SK-N-SH (cell line): ENCODE data around the gene TLE1. TPM values are rescaled to one million over a fixed set of nuclear protein-coding genes. Genes with fewer than 3 reads are reported as not detected.

Experiments
- CTCF ChIA-PET: fragments of 300-600, 350-600 bp; formaldehyde crosslinking; extraction: SDS; loops from one replicate; lab custom pipeline; 2021; lab: Yijun Ruan, JAX
- POLR2A ChIA-PET: fragments of 350-600 bp; sonication (Branson Sonifier 250); formaldehyde crosslinking; extraction: SDS; loops from one replicate; lab custom pipeline; 2020; ENCODE audit warnings: antibody characterized with exemption, inconsistent platforms; lab: Yijun Ruan, JAX
- DNase-seq: peaks from one replicate; pipeline ENCODE4 v3.0.0; 2012
- H2AFZ ChIP-seq: fragments of 200-600 bp; sonication (generic); 2 replicates; pipeline ENCODE4 v1.8.1; 2016; ENCODE audit warnings: antibody characterized with exemption, mild to moderate bottlenecking, low read depth
- H3F3A ChIP-seq: fragments of 200-600 bp; sonication (generic); replicated peaks from 2 replicates; pipeline ENCODE3; 2016; ENCODE audit warnings: antibody characterized with exemption, mild to moderate bottlenecking; ENCODE audit not compliant: insufficient read depth
- H3K27ac ChIP-seq, 2 experiments: fragments of 200-500 bp in 1 of 2; fragments of 200-600 bp in 1 of 2; sonication (Bioruptor generic) in 1 of 2; sonication (generic), shearing (Covaris generic) in 1 of 2; 2 replicates each; pipeline versions ENCODE4 v1.5.1 to v1.6.1; 2014 to 2016; ENCODE audit warnings: low read depth in 2 of 2, inconsistent platforms in 1 of 2, low read length in 1 of 2, mild to moderate bottlenecking in 1 of 2, mixed read lengths in 1 of 2
- H3K27me3 ChIP-seq: fragments of 200-600 bp; sonication (generic), shearing (Covaris generic); 2 replicates; pipeline ENCODE4 v1.6.1; 2016; ENCODE audit warnings: mixed run types; ENCODE audit not compliant: insufficient read depth
- H3K36me3 ChIP-seq, 2 experiments: fragments of 200-500 bp in 1 of 2; fragments of 200-600 bp in 1 of 2; sonication (Bioruptor generic) in 1 of 2; sonication (generic) in 1 of 2; replicated peaks in 1 of 2; 2 replicates each; pipeline versions ENCODE3 to v1.5.1; 2014 to 2016; ENCODE audit warnings: low read length in 1 of 2, mild to moderate bottlenecking in 1 of 2; ENCODE audit not compliant: insufficient read depth in 2 of 2, control insufficient read depth in 1 of 2
- H3K4me1 ChIP-seq, 2 experiments: fragments of 200-500 bp in 1 of 2; fragments of 200-600 bp in 1 of 2; sonication (Bioruptor generic) in 1 of 2; sonication (generic), shearing (Covaris generic) in 1 of 2; 2 replicates each; pipeline versions ENCODE4 v1.5.1 to v1.6.1; 2014 to 2016; ENCODE audit warnings: low read depth in 1 of 2, low read length in 1 of 2, mixed run types in 1 of 2; ENCODE audit not compliant: insufficient read depth in 2 of 2, control insufficient read depth in 1 of 2
- H3K4me2 ChIP-seq: fragments of 200-600 bp; sonication (generic), shearing (Covaris generic); 2 replicates; pipeline ENCODE4 v1.6.1; 2017; ENCODE audit warnings: mixed run types
- H3K4me3 ChIP-seq, 2 experiments: fragments of 200-500 bp in 1 of 2; fragments of 200-600 bp in 1 of 2; sonication (Bioruptor generic) in 1 of 2; sonication (generic), shearing (Covaris generic) in 1 of 2; 2 replicates each; pipeline versions ENCODE4 v1.5.1 to v1.8.1; 2014 to 2016; ENCODE audit warnings: low read depth in 2 of 2, inconsistent platforms in 1 of 2, low read length in 1 of 2, mild to moderate bottlenecking in 1 of 2, mixed read lengths in 1 of 2, moderate library complexity in 1 of 2
- H3K79me2 ChIP-seq: fragments of 200-600 bp; sonication (generic); 2 replicates; pipeline ENCODE4 v1.8.1; 2017; ENCODE audit warnings: mild to moderate bottlenecking; ENCODE audit not compliant: insufficient read depth
- H3K9ac ChIP-seq: fragments of 200-600 bp; sonication (generic); 2 replicates; pipeline ENCODE4 v1.6.1; 2017; ENCODE audit warnings: mixed run types
- H3K9me2 ChIP-seq: fragments of 200-600 bp; sonication (generic); 2 replicates; pipeline ENCODE4 v1.6.1; 2017; ENCODE audit warnings: mixed run types
- H3K9me3 ChIP-seq: fragments of 200-600 bp; sonication (generic); 2 replicates; pipeline ENCODE4 v1.6.1; 2017; ENCODE audit warnings: mixed run types, mild to moderate bottlenecking, moderate library complexity
- H4K20me1 ChIP-seq: fragments of 200-600 bp; sonication (generic); 2 replicates; pipeline ENCODE4 v1.6.1; 2017; ENCODE audit warnings: mild to moderate bottlenecking, mixed run types; ENCODE audit not compliant: insufficient read depth
- CHD2 ChIP-seq: fragments of 150-350 bp; IDR thresholded peaks from 2 replicates; pipeline ENCODE4 v1.6.1; 2018; ENCODE audit warnings: low read length; ENCODE audit not compliant: partially characterized antibody
- EZH2phosphoT487 ChIP-seq: fragments of 200-600 bp; sonication (generic); IDR thresholded peaks from 2 replicates; pipeline ENCODE4 v1.6.1; 2017; ENCODE audit warnings: low read depth, mixed run types, mild to moderate bottlenecking, antibody characterized with exemption, moderate library complexity, borderline replicate concordance
- FOSL2 ChIP-seq: IDR thresholded peaks from 2 replicates; pipeline ENCODE4 v1.4.0; 2012; ENCODE audit warnings: low read depth, mild to moderate bottlenecking, moderate library complexity, borderline replicate concordance
- FOXM1 ChIP-seq: IDR thresholded peaks from 2 replicates; pipeline ENCODE4 v1.4.0; 2012; ENCODE audit warnings: low read depth, mild to moderate bottlenecking
- IRF3 ChIP-seq: fragments of 150-350 bp; IDR thresholded peaks from 2 replicates; pipeline ENCODE4 v1.6.1; 2016; ENCODE audit warnings: mild to moderate bottlenecking, low read depth, low read length
- JUND ChIP-seq: IDR thresholded peaks from 2 replicates; pipeline ENCODE4 v1.4.0; 2012
- RFX5 ChIP-seq: IDR thresholded peaks from 2 replicates; pipeline ENCODE4 v1.6.1; 2012; ENCODE audit warnings: mild to moderate bottlenecking, improper control_type of control experiment, low read length
- SMC3 ChIP-seq: IDR thresholded peaks from 2 replicates; pipeline ENCODE4 v1.6.1; 2012; ENCODE audit warnings: low read depth, low read length, improper control_type of control experiment
- TEAD4 ChIP-seq: IDR thresholded peaks from 2 replicates; pipeline ENCODE4 v1.4.0; 2012; ENCODE audit warnings: mild to moderate bottlenecking, borderline replicate concordance; ENCODE audit not compliant: insufficient read depth
- USF1 ChIP-seq: IDR thresholded peaks from 2 replicates; pipeline ENCODE4 v1.4.0; 2012; ENCODE audit warnings: low read depth, borderline replicate concordance
- USF2 ChIP-seq: fragments of 150-350 bp; IDR thresholded peaks from 2 replicates; pipeline ENCODE4 v1.6.1; 2017; ENCODE audit warnings: antibody characterized with exemption, low read length, low read depth, borderline replicate concordance
- YY1 ChIP-seq: IDR thresholded peaks from 2 replicates; pipeline ENCODE4 v1.4.0; 2012; ENCODE audit warnings: low read depth, mild to moderate bottlenecking
- ZBTB33 ChIP-seq: IDR thresholded peaks from 2 replicates; pipeline ENCODE4 v1.4.0; 2012; ENCODE audit warnings: low read depth, borderline replicate concordance
- WGBS: methylation state at CpG from one replicate; pipeline ENCODE4 v1.1.6; 2017; ENCODE audit warnings: low lambda C conversion rate; 5-methylcytosine and 5-hydroxymethylcytosine counted together
- polyA plus RNA-seq, 3 experiments: library from polyadenylated mRNA; depleted of rRNA; stranded (reverse); fragments of >200 nt; gene quantifications; 2 replicates each; pipeline ENCODE4 v1.2.3, GENCODE V29; 2012

TLE1 gene
- polyA plus RNA-seq, 1 of the 3 experiments (the other 2 are of a cell fraction): 33.0 TPM

- Histone ChIP-seq H3K4me2 (no peak overlapping the region), H2AFZ (no peak overlapping the region), H3K36me3 (peaks cover 2 to 4% of the 10 kb centered on the region in 2 experiments), H3K9ac (no peak overlapping the region), H3K9me2 (no peaks in the 10 kb centered on the region)
- POLR2A ChIA-PET: no interaction called here
- CTCF ChIA-PET: no interaction called here
- TF ChIP-seq JUND (no peak), IRF3 (no peak), SMC3 (no peak), YY1 (no peak), FOXM1 (no peak), ZBTB33 (no peak), USF1 (no peak), USF2 (no peak), FOSL2 (no peak), CHD2 (no peak), RFX5 (no peak), TEAD4 (no peak), EZH2phosphoT487 (no peak)
- TF ChIP-seq, all 33 proteins: peak for 0
- H3K27me3 ChIP-seq: no peaks in the 10 kb centered on the region
- H3F3A ChIP-seq: peaks cover 4% of the 10 kb centered on the region
- no peak for DNase-seq
- no peaks in the 10 kb centered on the region for H3K9me3 ChIP-seq
- 0 out of 4 replicates have a peak overlapping the region, but pooled peaks of 1 of the 2 experiments have one; percentile 7 for H3K27ac ChIP-seq
- no peaks in the 10 kb centered on the region for H4K20me1 ChIP-seq
- 86% methylated on average over 2 of the region's 2 CpGs for WGBS
- H3K4me1 ChIP-seq: peaks cover 4 to 5% of the 10 kb centered on the region in 2 experiments; a peak in 2 of 4 replicates
- H3K4me3 ChIP-seq: no peak overlapping the region
- no peaks in the 10 kb centered on the region; the same call in 1 of the 2 replicates for H3K79me2 ChIP-seq
Measured at GRCh38 chr9:81629440-81629839, 59.9 kb downstream of the TLE1 start.
